HuH-7 (cell line): Measurements from ENCODE around the gene MAP3K6.

Experiments used
- DNase-seq: peaks from one replicate; pipeline ENCODE4 v3.0.0; 2011; ENCODE audit warnings: low spot score

The MAP3K6 gene

GRCh38 chr1:27333717-27334279, 33.0 kb downstream of the MAP3K6 start:
- no peak for DNase-seq

- DNase-seq, result peak; percentile 88
Observed at GRCh38 chr1:27332536-27333281, 34.1 kb downstream of the MAP3K6 start.

DNA sequence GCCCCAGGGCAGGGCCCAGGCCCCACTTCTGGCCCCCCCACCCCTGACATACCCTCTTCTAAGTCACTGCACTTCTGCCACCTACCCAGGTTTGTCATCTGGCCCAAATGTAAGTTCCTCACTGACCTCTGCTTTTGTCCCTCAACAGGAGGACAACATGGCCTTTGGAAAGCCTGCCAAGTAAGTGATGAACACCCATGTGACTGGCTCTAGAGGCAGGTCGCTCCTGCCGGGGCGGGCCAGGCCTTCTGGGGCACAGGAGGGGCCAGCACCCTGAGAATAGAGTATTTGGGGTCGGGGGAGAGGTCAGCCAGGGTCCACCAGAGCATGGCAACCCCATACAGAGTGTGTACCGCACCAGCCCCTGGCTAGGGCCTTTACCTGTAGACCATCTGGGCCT, 34.8 kb downstream of the MAP3K6 start:
- no peak for DNase-seq

GRCh38 chr1:27331426-27331825, 35.3 kb downstream of the MAP3K6 start:
- DNase-seq, result no peak

GRCh38 chr1:27330786-27331185, 36.0 kb downstream of the MAP3K6 start:
- no peak for DNase-seq

GRCh38 chr1:27327964-27328363, 38.8 kb downstream of the MAP3K6 start:
- DNase-seq, result no peak

DNA sequence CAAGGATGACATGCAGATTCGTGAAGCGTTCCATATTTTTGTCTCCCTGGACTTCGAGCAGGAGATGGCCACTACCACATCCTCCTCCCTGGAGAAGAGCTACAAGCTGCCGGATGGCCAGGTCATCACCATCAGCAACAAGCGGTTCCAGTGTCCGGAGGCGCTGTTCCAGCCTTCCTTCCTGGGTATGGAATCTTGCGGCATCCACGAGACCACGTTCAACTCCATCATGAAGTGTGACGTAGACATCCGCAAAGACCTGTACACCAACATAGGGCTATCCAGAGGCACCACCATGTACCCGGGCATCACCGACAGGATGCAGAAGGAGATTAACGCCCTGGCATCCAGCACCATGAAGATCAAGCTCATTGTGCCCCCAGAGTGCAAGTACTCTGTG, 41.5 kb downstream of the MAP3K6 start:
- DNase-seq, result no peak

- DNase-seq, result no peak
Observed at GRCh38 chr1:27322569-27323240, 44.1 kb downstream of the MAP3K6 start.

DNA sequence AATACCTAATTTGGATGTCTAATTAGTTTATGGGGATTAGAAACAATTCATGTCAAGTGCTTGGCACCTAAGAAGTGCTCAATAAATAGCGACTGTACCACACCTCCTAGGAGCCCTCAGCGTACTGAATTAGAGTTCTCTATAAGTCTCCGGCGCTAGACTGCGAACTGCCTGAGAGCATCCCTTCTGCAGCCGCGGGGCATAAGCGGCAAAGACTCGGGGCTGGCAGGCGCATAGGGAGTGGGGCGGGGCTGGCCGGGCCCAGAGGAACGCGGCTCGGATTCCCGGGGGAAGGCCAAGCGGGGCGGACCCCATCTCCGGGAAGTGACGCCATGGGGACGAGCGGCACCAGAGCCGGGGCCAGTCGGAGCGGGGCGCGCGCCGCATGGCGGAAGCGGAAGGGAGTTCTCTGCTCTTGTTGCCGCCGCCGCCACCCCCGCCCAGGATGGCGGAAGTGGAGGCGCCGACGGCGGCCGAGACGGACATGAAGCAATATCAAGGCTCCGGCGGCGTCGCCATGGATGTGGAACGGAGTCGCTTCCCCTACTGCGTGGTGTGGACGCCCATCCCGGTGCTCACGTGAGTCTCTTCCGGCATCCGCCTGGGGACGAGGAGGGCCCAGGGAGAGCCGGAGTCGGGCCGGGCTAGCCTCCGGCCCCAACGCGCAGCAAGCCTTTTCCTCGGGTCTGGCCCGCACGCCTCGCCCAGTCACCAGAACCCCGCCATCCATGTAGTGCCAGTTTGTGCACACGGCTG, 44.8 kb downstream of the MAP3K6 start, which contains the start of gene TMEM222:
TSS of gene TMEM222 (plus strand) at position 351 of the 756 bp plus-strand sequence. CDS start at position 386, 35 bp downstream.
- peak; percentile 92 for DNase-seq

- no peak for DNase-seq
Observed at GRCh38 chr1:27318596-27318995, 48.2 kb downstream of the MAP3K6 start.

DNA sequence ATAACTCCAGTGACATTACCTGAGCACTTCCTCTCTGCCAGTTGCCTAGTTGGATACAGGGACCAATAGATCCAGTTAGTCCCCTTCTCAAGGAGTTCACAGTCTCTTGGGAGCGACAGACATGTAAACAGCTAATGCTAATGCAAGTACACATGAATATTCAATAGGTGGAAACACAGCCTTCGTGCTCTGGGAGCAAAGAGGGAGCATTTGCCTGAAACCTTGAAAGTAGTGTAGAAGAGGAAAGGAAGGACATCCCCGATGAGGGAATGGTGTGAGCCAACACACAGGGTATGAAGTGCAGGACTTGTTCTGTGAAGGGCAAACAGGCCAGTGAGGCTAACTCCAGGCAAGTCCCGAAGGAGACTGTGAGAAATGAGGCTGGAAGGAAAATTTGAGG, 48.6 kb downstream of the MAP3K6 start:
- DNase-seq, result no peak

GRCh38 chr1:27316860-27317259, 49.9 kb downstream of the MAP3K6 start:
- DNase-seq, result no peak

- DNase-seq, result no peak
Observed at GRCh38 chr1:27314737-27315136, 52.0 kb downstream of the MAP3K6 start.

GRCh38 chr1:27314169-27314568, 52.6 kb downstream of the MAP3K6 start:
- DNase-seq, result no peak

DNA sequence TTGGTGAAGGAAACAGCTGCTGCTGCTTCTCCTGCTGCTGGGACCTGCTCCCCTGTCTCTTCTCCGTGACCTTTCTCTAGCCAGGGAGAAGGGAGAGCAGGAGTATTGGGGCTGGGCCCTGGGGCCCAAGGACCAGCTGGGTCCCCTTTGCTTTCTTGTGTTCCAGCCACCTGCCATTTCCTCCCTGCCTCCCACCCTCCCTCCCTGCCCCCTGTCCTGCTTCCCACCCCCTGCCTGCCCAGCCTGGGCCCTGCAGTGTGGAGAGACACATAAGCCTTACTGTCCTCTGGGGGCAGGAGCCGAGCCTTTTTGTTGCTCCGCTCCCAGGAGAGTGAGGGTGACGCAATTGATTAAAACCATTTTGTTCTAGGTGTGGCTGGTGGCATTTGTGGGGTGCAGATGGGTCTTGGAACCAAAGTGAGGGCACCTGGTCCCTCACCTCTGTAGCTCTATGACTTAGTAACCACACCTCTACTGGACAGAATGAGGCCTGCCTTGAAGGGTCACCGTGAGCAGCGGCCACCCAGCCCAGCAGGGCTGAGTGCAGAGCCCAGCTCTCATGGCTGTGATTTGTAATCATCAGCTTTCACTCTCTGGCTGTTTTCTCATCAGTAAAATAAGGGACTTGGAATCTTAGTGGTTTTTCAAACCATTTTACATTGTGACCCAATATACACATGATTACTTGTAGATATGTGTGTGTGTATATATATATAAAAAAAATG, 58.7 kb downstream of the MAP3K6 start:
- DNase-seq, result no peak

- peak; percentile 72 for DNase-seq
Observed at GRCh38 chr1:27306892-27307761, 59.6 kb downstream of the MAP3K6 start.

DNA sequence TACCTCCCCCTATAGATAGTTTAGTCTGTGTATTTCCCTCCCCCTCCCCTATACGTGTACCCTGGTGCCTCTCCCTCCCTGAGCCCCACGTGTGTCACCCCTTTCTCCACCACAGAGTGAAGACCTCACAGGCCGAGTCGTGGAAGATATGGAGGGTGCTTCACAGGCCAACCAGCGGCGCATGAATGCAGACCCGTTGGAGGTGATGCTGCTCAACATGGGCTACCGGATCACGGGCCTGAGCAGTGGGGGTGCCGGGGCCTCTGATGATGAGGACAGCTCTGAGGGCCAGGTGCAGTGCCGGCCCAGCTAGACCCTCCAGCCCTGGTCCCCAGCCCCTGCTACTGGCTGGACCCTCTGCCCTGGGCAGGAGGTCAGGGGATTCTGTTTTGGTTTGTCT, 60.7 kb downstream of the MAP3K6 start:
- no peak for DNase-seq
